Fibroblast of the conjunctiva (primary cell): ENCODE data around the gene GNAT1.
"Not testable (repeated sequence)": the region's sequence is repeated elsewhere in the genome, so short reads cannot be mapped to it uniquely, and the experiment has no call there.

Experiments
- DNase-seq: peaks from one replicate; pipeline ENCODE4 v3.0.0-alpha.2; 2010; ENCODE audit warnings: low read depth

Gene GNAT1

GRCh38 chr3:50203809-50204803 is 12.7 kb downstream of the GNAT1 start:
- DNase-seq, result no peak

GRCh38 chr3:50204804-50205412 is 13.5 kb downstream of the GNAT1 start, which contains the start of gene SLC38A3:
SLC38A3 (plus strand) TSS chr3:50205271; CDS start chr3:50214200, 8,929 bp downstream.
- no peak for DNase-seq

- DNase-seq, result no peak
These were observed 14.2 kb downstream of the GNAT1 start for GRCh38 chr3:50205413-50206276.

- no peak for DNase-seq
These were observed 16.1 kb downstream of the GNAT1 start for GRCh38 chr3:50207359-50208042.

- DNase-seq, result no peak
These were observed 17.4 kb downstream of the GNAT1 start for GRCh38 chr3:50208677-50209344.

GRCh38 chr3:50210176-50210509 is 18.7 kb downstream of the GNAT1 start:
- DNase-seq, result no peak

GRCh38 chr3:50210510-50211367 is 19.3 kb downstream of the GNAT1 start:
- DNase-seq, result no peak

- DNase-seq, result not testable (repeated sequence)
These were observed 19.9 kb downstream of the GNAT1 start for GRCh38 chr3:50211368-50211717.

- DNase-seq, result no peak
These were observed 20.5 kb downstream of the GNAT1 start for GRCh38 chr3:50211930-50212329.

GRCh38 chr3:50212502-50212901 is 21.1 kb downstream of the GNAT1 start:
- no peak for DNase-seq

GRCh38 chr3:50212971-50213370 is 21.6 kb downstream of the GNAT1 start:
- no peak for DNase-seq

GRCh38 chr3:50213373-50213772 is 22.0 kb downstream of the GNAT1 start:
- no peak for DNase-seq

GRCh38 chr3:50214824-50215223 is 23.4 kb downstream of the GNAT1 start:
- no peak for DNase-seq

GRCh38 chr3:50215529-50215928 is 24.1 kb downstream of the GNAT1 start:
- no peak for DNase-seq

GRCh38 chr3:50217681-50218080 is 26.3 kb downstream of the GNAT1 start:
- no peak for DNase-seq

GRCh38 chr3:50218448-50218847 is 27.0 kb downstream of the GNAT1 start:
- DNase-seq, result no peak

- no peak for DNase-seq
These were observed 27.9 kb downstream of the GNAT1 start for GRCh38 chr3:50219285-50219684.

GRCh38 chr3:50220109-50220508 is 28.7 kb downstream of the GNAT1 start:
- DNase-seq, result no peak

GRCh38 chr3:50221051-50221410 is 29.6 kb downstream of the GNAT1 start:
- DNase-seq, result no peak

GRCh38 chr3:50221411-50222168 is 30.2 kb downstream of the GNAT1 start:
- DNase-seq, result no peak
